ENCODE measurements around the gene WNT7A.

WNT7A gene

DNA sequence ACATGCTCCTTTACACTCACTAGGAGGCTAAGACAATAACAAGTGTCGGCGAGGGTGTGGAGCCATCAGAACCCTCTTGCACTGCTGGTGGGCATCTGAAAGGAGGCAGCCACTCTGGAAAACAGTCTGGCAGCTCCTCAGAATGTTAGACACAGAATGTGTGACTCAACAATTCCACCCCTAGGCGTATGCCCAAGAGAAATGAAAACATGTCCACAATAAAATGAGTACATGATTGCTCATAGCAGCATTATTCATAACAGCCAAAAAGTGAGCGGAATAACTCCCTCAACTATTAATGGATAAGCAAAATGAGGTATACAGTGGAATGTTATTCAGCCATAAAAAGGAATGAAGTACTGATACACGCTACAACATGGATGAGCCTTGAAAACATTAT, 57.8 kb downstream of the WNT7A start:
- Histone ChIP-seq H3K27me3 (ENCODE audit: insufficient read depth, low read length, poor library complexity) (no peaks in the 10 kb centered on the region), H3K9ac (ENCODE audit: low read depth, low read length) (no peak overlapping the region), H3K4me1 (ENCODE audit: insufficient read depth, low read length) (no peaks in the 10 kb centered on the region), H3K4me2 (ENCODE audit: insufficient read depth, low read length) (no peak overlapping the region), H3K9me3 (ENCODE audit: insufficient read depth, low read length, severe bottlenecking) (no peaks in the 10 kb centered on the region), H3K27ac (ENCODE audit: low read length) (no peak overlapping the region), H3K36me3 (ENCODE audit: insufficient read depth, low read length) (no peaks in the 10 kb centered on the region), H3K4me3 (ENCODE audit: low read depth in 1 of 2, low read length in 2 of 2) (no peak overlapping the region), H2AFZ (ENCODE audit: low read depth, low read length) (no peak overlapping the region), H3K79me2 (ENCODE audit: insufficient read depth, low read length) (no peaks in the 10 kb centered on the region), H4K20me1 (ENCODE audit: insufficient read depth, low read length) (no peaks in the 10 kb centered on the region)
- TF ChIP-seq, protein P1, sequence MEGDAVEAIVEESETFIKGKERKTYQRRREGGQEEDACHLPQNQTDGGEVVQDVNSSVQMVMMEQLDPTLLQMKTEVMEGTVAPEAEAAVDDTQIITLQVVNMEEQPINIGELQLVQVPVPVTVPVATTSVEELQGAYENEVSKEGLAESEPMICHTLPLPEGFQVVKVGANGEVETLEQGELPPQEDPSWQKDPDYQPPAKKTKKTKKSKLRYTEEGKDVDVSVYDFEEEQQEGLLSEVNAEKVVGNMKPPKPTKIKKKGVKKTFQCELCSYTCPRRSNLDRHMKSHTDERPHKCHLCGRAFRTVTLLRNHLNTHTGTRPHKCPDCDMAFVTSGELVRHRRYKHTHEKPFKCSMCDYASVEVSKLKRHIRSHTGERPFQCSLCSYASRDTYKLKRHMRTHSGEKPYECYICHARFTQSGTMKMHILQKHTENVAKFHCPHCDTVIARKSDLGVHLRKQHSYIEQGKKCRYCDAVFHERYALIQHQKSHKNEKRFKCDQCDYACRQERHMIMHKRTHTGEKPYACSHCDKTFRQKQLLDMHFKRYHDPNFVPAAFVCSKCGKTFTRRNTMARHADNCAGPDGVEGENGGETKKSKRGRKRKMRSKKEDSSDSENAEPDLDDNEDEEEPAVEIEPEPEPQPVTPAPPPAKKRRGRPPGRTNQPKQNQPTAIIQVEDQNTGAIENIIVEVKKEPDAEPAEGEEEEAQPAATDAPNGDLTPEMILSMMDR (IDR thresholded peaks at IDR 0.05; ENCODE audit: borderline replicate concordance, extremely low read depth, low read length, poor library complexity, severe bottlenecking) = no peak
- TF ChIP-seq EZH2 (IDR thresholded peaks at IDR 0.05; ENCODE audit: borderline replicate concordance, low read depth, low read length, severe bottlenecking) = no peak
- ATAC-seq (ENCODE audit: insufficient read depth, low read depth) (no peak), DNase-seq (no peak)

DNA sequence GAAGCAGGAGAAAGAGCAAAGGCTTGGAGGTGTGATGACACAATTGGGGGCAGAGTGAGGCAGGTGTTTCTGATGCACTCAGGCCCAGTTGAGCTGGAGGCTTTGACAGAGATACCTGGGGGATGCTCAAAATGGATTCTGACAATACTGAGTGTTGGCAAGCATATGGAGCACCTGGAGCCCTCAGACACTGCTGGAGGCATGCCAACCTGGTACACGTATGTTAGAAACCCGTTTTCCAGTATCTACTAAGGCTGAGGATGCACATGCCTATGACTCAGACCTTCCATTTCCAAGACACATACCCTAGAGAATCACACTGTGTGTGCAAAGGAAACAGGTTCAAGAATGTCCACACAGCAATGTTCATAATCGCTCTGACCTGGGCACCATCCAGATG, 58.7 kb downstream of the WNT7A start:
- Histone ChIP-seq H3K9me3 (ENCODE audit: insufficient read depth, low read length, severe bottlenecking) (no peaks in the 10 kb centered on the region), H3K36me3 (ENCODE audit: insufficient read depth, low read length) (no peaks in the 10 kb centered on the region), H3K4me2 (ENCODE audit: insufficient read depth, low read length) (no peak overlapping the region), H3K9ac (ENCODE audit: low read depth, low read length) (no peak overlapping the region), H4K20me1 (ENCODE audit: insufficient read depth, low read length) (no peaks in the 10 kb centered on the region), H3K4me3 (ENCODE audit: low read depth in 1 of 2, low read length in 2 of 2) (no peak overlapping the region), H3K27me3 (ENCODE audit: insufficient read depth, low read length, poor library complexity) (no peaks in the 10 kb centered on the region), H2AFZ (ENCODE audit: low read depth, low read length) (no peak overlapping the region), H3K79me2 (ENCODE audit: insufficient read depth, low read length) (no peaks in the 10 kb centered on the region), H3K4me1 (ENCODE audit: insufficient read depth, low read length) (no peaks in the 10 kb centered on the region), H3K27ac (ENCODE audit: low read length) (no peak overlapping the region)
- no peak for DNase-seq
- TF ChIP-seq EZH2 (IDR thresholded peaks at IDR 0.05; ENCODE audit: borderline replicate concordance, low read depth, low read length, severe bottlenecking) = no peak
- TF ChIP-seq, protein P1 (IDR thresholded peaks at IDR 0.05; ENCODE audit: borderline replicate concordance, extremely low read depth, low read length, poor library complexity, severe bottlenecking) = no peak
- ATAC-seq (ENCODE audit: insufficient read depth, low read depth) = no peak

DNA sequence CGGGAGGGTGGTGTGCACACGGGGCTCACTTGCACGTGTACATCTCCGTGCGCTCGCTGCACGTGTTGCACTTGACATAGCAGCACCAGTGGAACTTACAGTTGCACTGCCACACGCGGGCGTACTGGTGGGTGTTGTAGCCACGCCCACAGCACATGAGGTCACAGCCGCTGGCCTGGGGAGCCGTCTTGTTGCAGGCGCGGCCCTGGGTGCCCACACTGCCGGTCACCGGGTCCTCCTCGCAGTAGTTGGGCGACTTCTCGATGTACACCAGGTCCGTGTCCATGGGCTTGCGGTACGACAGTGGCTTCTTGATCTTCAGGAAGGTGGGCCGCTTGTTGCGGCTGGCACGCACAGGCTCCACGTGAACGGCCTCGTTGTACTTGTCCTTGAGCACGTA, 61.0 kb downstream of the WNT7A start:
- DNase-seq (no peak), ATAC-seq (ENCODE audit: insufficient read depth, low read depth) (no peak)
- H3K4me1 ChIP-seq (ENCODE audit: insufficient read depth, low read length) = no peaks in the 10 kb centered on the region
- no peak for TF ChIP-seq EZH2 (IDR thresholded peaks at IDR 0.05; ENCODE audit: borderline replicate concordance, low read depth, low read length, severe bottlenecking)
- TF ChIP-seq, protein P1 (IDR thresholded peaks at IDR 0.05; ENCODE audit: borderline replicate concordance, extremely low read depth, low read length, poor library complexity, severe bottlenecking) = no peak
- H3K36me3 ChIP-seq (ENCODE audit: insufficient read depth, low read length) = no peaks in the 10 kb centered on the region
- H3K4me2 ChIP-seq (ENCODE audit: insufficient read depth, low read length) = no peak overlapping the region
- no peaks in the 10 kb centered on the region for H3K79me2 ChIP-seq (ENCODE audit: insufficient read depth, low read length)
- peaks cover 17% of the 10 kb centered on the region for H3K9me3 ChIP-seq (ENCODE audit: insufficient read depth, low read length, severe bottlenecking)
- H2AFZ ChIP-seq (ENCODE audit: low read depth, low read length) = no peak overlapping the region
- H3K9ac ChIP-seq (ENCODE audit: low read depth, low read length) = no peak overlapping the region
- H3K27me3 ChIP-seq (ENCODE audit: insufficient read depth, low read length, poor library complexity) = no peaks in the 10 kb centered on the region
- no peak overlapping the region for H3K4me3 ChIP-seq (ENCODE audit: low read depth in 1 of 2, low read length in 2 of 2)
- no peak overlapping the region for H3K27ac ChIP-seq (ENCODE audit: low read length)
- no peaks in the 10 kb centered on the region for H4K20me1 ChIP-seq (ENCODE audit: insufficient read depth, low read length)

All from DND-41 (cell line).